H1 (cell line): Measurements from ENCODE around the gene PPP1R14C. TPM values are rescaled to one million over a fixed set of nuclear protein-coding genes. Genes with fewer than 3 reads are reported as not detected.

Experiments
- CTCF ChIA-PET: fragments of 300-600 bp; sonication (Branson Sonifier 250); formaldehyde crosslinking; loops from one replicate; lab custom pipeline; 2021; ENCODE audit not compliant: partially characterized antibody; lab: Charles Lee
- POLR2A ChIA-PET: fragments of 300-600 bp; sonication (Branson Sonifier 250); formaldehyde crosslinking; loops from one replicate; lab custom pipeline; 2021; ENCODE audit warnings: inconsistent platforms; ENCODE audit not compliant: partially characterized antibody; lab: Charles Lee
- DNase-seq, 2 experiments: peaks; one replicate each; pipeline versions ENCODE4 v3.0.0 to v3.0.0-alpha.2; 2010 to 2022; ENCODE audit warnings: low spot score in 2 of 2, low read depth in 1 of 2, mixed read lengths in 1 of 2
- FAIRE-seq: peaks from 2 replicates; lab custom pipeline; 2011; peaks lifted over from hg19 to GRCh38; lab: Jason Lieb, UNC
- H2AFZ ChIP-seq: 2 replicates; pipeline ENCODE4 v1.8.1; 2012; ENCODE audit warnings: low read length, inconsistent platforms
- H2AK5ac ChIP-seq: 2 replicates; pipeline ENCODE4 v1.6.1; 2013; ENCODE audit warnings: low read depth, low read length
- H2BK120ac ChIP-seq: replicated peaks from 2 replicates; pipeline ENCODE3; 2013; ENCODE audit warnings: low read depth, low read length, inconsistent platforms
- H2BK12ac ChIP-seq: 2 replicates; pipeline ENCODE4 v1.6.1; 2013; ENCODE audit warnings: low read depth, low read length
- H2BK15ac ChIP-seq: 2 replicates; pipeline ENCODE4 v1.6.1; 2013; ENCODE audit warnings: low read length
- H2BK20ac ChIP-seq: 2 replicates; pipeline ENCODE4 v1.6.1; 2013; ENCODE audit warnings: low read length
- H2BK5ac ChIP-seq: 2 replicates; pipeline ENCODE4 v1.6.1; 2013; ENCODE audit warnings: low read depth, low read length
- H3K14ac ChIP-seq: 2 replicates; pipeline ENCODE4 v1.6.1; 2013; ENCODE audit warnings: inconsistent platforms; ENCODE audit not compliant: insufficient read length
- H3K18ac ChIP-seq: 2 replicates; pipeline ENCODE4 v1.6.1; 2013; ENCODE audit warnings: low read length; ENCODE audit errors: extremely low read depth
- H3K23ac ChIP-seq: 2 replicates; pipeline ENCODE4 v1.6.1; 2013; ENCODE audit warnings: inconsistent platforms; ENCODE audit not compliant: insufficient read length
- H3K23me2 ChIP-seq: 2 replicates; pipeline ENCODE4 v1.6.1; 2013; ENCODE audit warnings: low read depth, low read length
- H3K27ac ChIP-seq: 2 replicates; pipeline ENCODE4 v1.6.1; 2011; ENCODE audit warnings: low read depth, low read length, inconsistent platforms
- H3K27me3 ChIP-seq, 4 experiments: replicated peaks in 1 of 4; 1 replicate in 1 of 4; 2 replicates in 3 of 4; pipeline versions ENCODE4 v1.6.1 to v1.8.1; 2011 to 2013; ENCODE audit warnings: low read length in 3 of 4, mild to moderate bottlenecking in 3 of 4, inconsistent platforms in 2 of 4, mixed read lengths in 2 of 4, moderate library complexity in 1 of 4; ENCODE audit not compliant: control insufficient read depth in 3 of 4, insufficient read depth in 3 of 4; ENCODE audit errors: extremely low read depth in 1 of 4
- H3K36me3 ChIP-seq, 4 experiments: 2 replicates each; pipeline versions ENCODE4 v1.6.1 to v1.8.1; 2011 to 2013; ENCODE audit warnings: mild to moderate bottlenecking in 4 of 4, low read length in 3 of 4, moderate library complexity in 2 of 4, control low read depth in 1 of 4, inconsistent platforms in 1 of 4; ENCODE audit not compliant: insufficient read depth in 4 of 4, control insufficient read depth in 2 of 4
- H3K4ac ChIP-seq: replicated peaks from 2 replicates; pipeline ENCODE3; 2013; ENCODE audit warnings: low read length, low read depth, mixed read lengths, inconsistent platforms; ENCODE audit not compliant: insufficient read length
- H3K4me1 ChIP-seq, 4 experiments: replicated peaks in 1 of 4; 1 replicate in 1 of 4; 2 replicates in 3 of 4; pipeline versions ENCODE4 v1.6.1 to v1.8.1; 2011 to 2013; ENCODE audit warnings: low read length in 3 of 4, inconsistent platforms in 2 of 4, mixed read lengths in 1 of 4; ENCODE audit not compliant: insufficient read depth in 4 of 4, control insufficient read depth in 3 of 4
- H3K4me2 ChIP-seq, 2 experiments: 2 replicates each; pipeline versions ENCODE4 v1.6.1 to v1.8.1; 2011 to 2013; ENCODE audit warnings: low read depth in 2 of 2, low read length in 2 of 2, control low read depth in 1 of 2, inconsistent platforms in 1 of 2, mild to moderate bottlenecking in 1 of 2; ENCODE audit not compliant: insufficient read depth in 1 of 2
- H3K4me3 ChIP-seq, 4 experiments: fragments of 200-600, 300-600 bp in 1 of 4; sonication (generic), shearing (Covaris generic), sonication (Bioruptor Twin) in 1 of 4; 2 replicates each; pipeline versions ENCODE4 v1.5.1 to v1.8.1; 2011 to 2016; ENCODE audit warnings: low read length in 4 of 4, low read depth in 3 of 4, control low read depth in 2 of 4, inconsistent platforms in 2 of 4, mild to moderate bottlenecking in 2 of 4, mixed read lengths in 1 of 4, moderate library complexity in 1 of 4; ENCODE audit not compliant: insufficient read depth in 2 of 4; ENCODE audit errors: extremely low read depth in 1 of 4
- H3K56ac ChIP-seq: replicated peaks from 2 replicates; pipeline ENCODE3; 2013; ENCODE audit warnings: low read depth, mild to moderate bottlenecking, mixed read lengths, low read length, inconsistent platforms; ENCODE audit not compliant: insufficient read length
- H3K79me1 ChIP-seq: 2 replicates; pipeline ENCODE4 v1.6.1; 2013; ENCODE audit warnings: low read depth, low read length, control low read depth
- H3K79me2 ChIP-seq, 2 experiments: 2 replicates each; pipeline versions ENCODE4 v1.6.1 to v1.8.1; 2012 to 2013; ENCODE audit warnings: low read length in 2 of 2, mild to moderate bottlenecking in 2 of 2, inconsistent platforms in 1 of 2; ENCODE audit not compliant: insufficient read depth in 2 of 2, control insufficient read depth in 1 of 2
- H3K9ac ChIP-seq, 4 experiments: replicated peaks in 1 of 4; 1 replicate in 1 of 4; 2 replicates in 3 of 4; pipeline versions ENCODE4 v1.6.1 to v1.8.1; 2011 to 2013; ENCODE audit warnings: low read depth in 3 of 4, low read length in 3 of 4, control low read depth in 2 of 4, mild to moderate bottlenecking in 2 of 4, moderate library complexity in 2 of 4, inconsistent platforms in 1 of 4; ENCODE audit errors: extremely low read depth in 1 of 4
- H3K9me3 ChIP-seq, 2 experiments: 2 replicates each; pipeline versions ENCODE4 v1.6.1 to v1.8.1; 2012 to 2013; ENCODE audit warnings: mild to moderate bottlenecking in 2 of 2, moderate library complexity in 2 of 2, control low read depth in 1 of 2, inconsistent platforms in 1 of 2, low read depth in 1 of 2, low read length in 1 of 2, mixed read lengths in 1 of 2; ENCODE audit not compliant: insufficient read depth in 2 of 2
- H4K20me1 ChIP-seq, 2 experiments: replicated peaks in 1 of 2; 2 replicates each; pipeline versions ENCODE3 to v1.8.1; 2011 to 2013; ENCODE audit warnings: inconsistent platforms in 2 of 2, low read length in 2 of 2, mild to moderate bottlenecking in 1 of 2; ENCODE audit not compliant: insufficient read depth in 2 of 2, control insufficient read depth in 1 of 2
- H4K5ac ChIP-seq: 2 replicates; pipeline ENCODE4 v1.6.1; 2013; ENCODE audit warnings: low read length, low read depth, mixed read lengths, inconsistent platforms; ENCODE audit not compliant: insufficient read length
- H4K8ac ChIP-seq: 2 replicates; pipeline ENCODE4 v1.8.0; 2013; ENCODE audit warnings: mild to moderate bottlenecking, moderate library complexity, low read length, inconsistent platforms; ENCODE audit not compliant: insufficient read depth; ENCODE audit errors: extremely low read depth
- H4K91ac ChIP-seq: replicated peaks from 2 replicates; pipeline ENCODE3; 2013; ENCODE audit warnings: low read length, mixed read lengths, inconsistent platforms; ENCODE audit not compliant: insufficient read length
- CBX5 ChIP-seq: fragments of 300-800, 300-1000 bp; sonication (generic); IDR thresholded peaks from 2 replicates; pipeline ENCODE4 v1.7.1; 2016; ENCODE audit warnings: antibody characterized with exemption, low read length, low read depth
- CTBP2 ChIP-seq: IDR thresholded peaks from 2 replicates; pipeline ENCODE4 v1.7.0; 2011; ENCODE audit warnings: borderline replicate concordance, mild to moderate bottlenecking, moderate library complexity, mixed read lengths, low read length; ENCODE audit not compliant: insufficient read depth, insufficient read length
- GABPA ChIP-seq: IDR thresholded peaks from 2 replicates; pipeline ENCODE4 v1.6.1; 2011; ENCODE audit warnings: mild to moderate bottlenecking, low read length, moderate library complexity, borderline replicate concordance; ENCODE audit not compliant: insufficient read depth
- GTF2F1 ChIP-seq: IDR thresholded peaks from 2 replicates; pipeline ENCODE4 v1.6.1; 2012; ENCODE audit warnings: low read depth, low read length, improper control_type of control experiment, borderline replicate concordance
- KDM5A ChIP-seq: fragments of 200-600 bp; IDR thresholded peaks from 2 replicates; pipeline ENCODE4 v1.7.1; 2012; ENCODE audit warnings: mild to moderate bottlenecking, low read length, inconsistent platforms, mixed read lengths
- SP2 ChIP-seq: IDR thresholded peaks from 2 replicates; pipeline ENCODE4 v1.6.1; 2012; ENCODE audit warnings: mild to moderate bottlenecking, low read length, inconsistent platforms
- TAF7 ChIP-seq: optimal IDR thresholded peaks from 2 replicates; pipeline ENCODE3; 2011; ENCODE audit warnings: low read depth, mild to moderate bottlenecking, inconsistent platforms, low read length, moderate library complexity, borderline replicate concordance
- WGBS, 2 experiments: shearing (Covaris generic) in 1 of 2; methylation state at CpG; one replicate each; pipeline versions ENCODE4 v1.1.6 to v1.1.7; 2013 to 2015; ENCODE audit warnings: low lambda C conversion rate in 2 of 2, mixed read lengths in 2 of 2, inconsistent platforms in 1 of 2, low coverage in 1 of 2, missing lambda C conversion rate in 1 of 2; ENCODE audit not compliant: insufficient replicate concordance in 2 of 2, insufficient coverage in 1 of 2, insufficient read length in 1 of 2; ENCODE audit errors: extremely low coverage in 1 of 2, missing lambda C conversion rate in 1 of 2; 5-methylcytosine and 5-hydroxymethylcytosine counted together
- polyA plus RNA-seq, 7 experiments: library from polyadenylated mRNA; depleted of rRNA in 3 of 7; stranded (reverse) in 5 of 7; unstranded in 2 of 7; fragments of >200 nt in 5 of 7; fragments of 200-250 nt in 2 of 7; gene quantifications; 1 replicate in 5 of 7; 2 replicates in 1 of 7; 4 replicates in 1 of 7; pipeline versions ENCODE4 v1.2.1 to v1.2.3, GENCODE V29; 2011 to 2013; ENCODE audit warnings: missing spikeins in 2 of 7, mixed read lengths in 2 of 7
- total RNA-seq: library from RNA; stranded (reverse); fragmentation: NEBNext Ultra II Directional; extraction: Animal tissue kit (Norgen Biotek cat#: 25700); gene quantifications from 2 replicates; pipeline ENCODE4 v1.2.1, GENCODE V29; 2021

Gene PPP1R14C
- total and polyA plus RNA-seq, 2 of the 8 experiments (the other 6 are each of a cell fraction or from before 2014, with no cell fraction given), result 0.30 to 0.61 TPM

DNA sequence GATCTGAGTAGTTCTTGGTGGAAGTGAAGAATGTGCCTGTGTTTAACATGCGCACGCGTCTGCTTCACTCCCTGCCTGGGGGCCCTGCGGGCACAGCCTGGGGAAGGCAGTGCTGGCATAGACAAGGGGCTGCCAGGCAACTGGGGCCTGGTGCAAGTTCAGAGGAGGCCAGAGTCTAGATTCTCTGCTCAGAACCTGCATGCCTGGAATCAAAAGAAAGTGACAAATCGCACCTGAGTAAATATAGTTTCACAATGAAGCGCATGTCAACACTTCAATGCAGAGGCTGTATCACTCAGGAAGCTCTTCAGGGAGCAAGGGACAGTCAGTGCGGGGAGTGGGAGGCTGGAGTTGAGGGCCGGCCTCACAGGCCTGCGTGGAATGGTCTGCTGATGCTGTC, 24.2 kb upstream of the PPP1R14C start:
- H3K79me1 ChIP-seq, result no peaks in the 10 kb centered on the region
- no peaks in the 10 kb centered on the region for H3K4me1 ChIP-seq
- no peak overlapping the region for H3K18ac ChIP-seq
- H3K4me2 ChIP-seq, result no peak overlapping the region
- POLR2A ChIA-PET, result no interaction called here
- H3K36me3 ChIP-seq, result no peaks in the 10 kb centered on the region
- H2AFZ ChIP-seq, result peak overlapping the region; percentile 21
- no peak overlapping the region for H3K23ac ChIP-seq
- H2BK5ac ChIP-seq, result no peak overlapping the region
- H3K23me2 ChIP-seq, result no peaks in the 10 kb centered on the region
- no peak overlapping the region for H3K56ac ChIP-seq
- no peak overlapping the region for H3K9ac ChIP-seq
- no peak overlapping the region for H3K27ac ChIP-seq
- no peak overlapping the region for H2BK120ac ChIP-seq
- no peak overlapping the region for H4K91ac ChIP-seq
- CTCF ChIA-PET, result interaction anchor here (0.7 to 1.3 kb wide), 2 partner anchors 43 to 48 kb away, joined by 3 read pairs; no protein-coding TSS in a partner anchor
- no peaks in the 10 kb centered on the region for H3K27me3 ChIP-seq
- H4K20me1 ChIP-seq, result no peaks in the 10 kb centered on the region
- no peak overlapping the region for H2BK20ac ChIP-seq
- H2BK15ac ChIP-seq, result no peak overlapping the region
- H2BK12ac ChIP-seq, result no peak overlapping the region
- FAIRE-seq (no peak), DNase-seq (no peak)
- no peak overlapping the region for H3K4ac ChIP-seq
- H4K8ac ChIP-seq, result no peak overlapping the region
- H3K79me2 ChIP-seq, result no peaks in the 10 kb centered on the region
- H3K4me3 ChIP-seq, result no peak overlapping the region
- H4K5ac ChIP-seq, result no peak overlapping the region
- no peak overlapping the region for H3K14ac ChIP-seq
- peaks cover 0 to 4% of the 10 kb centered on the region in 2 experiments; a peak in 1 of 4 replicates for H3K9me3 ChIP-seq
- TF ChIP-seq GTF2F1 (no peak), KDM5A (no peak), TAF7 (no peak), SP2 (no peak), CTBP2 (no peak), CBX5 (no peak), GABPA (no peak)
- H2AK5ac ChIP-seq, result no peak overlapping the region
- 90% methylated on average over 9 of the region's 9 CpGs; no CpG with 5 or more reads in 1 of the 2 experiments for WGBS, 2 experiments
